ENCODE data around the gene HLA-G.
"Not testable (repeated sequence)": the region's sequence is repeated elsewhere in the genome, so short reads cannot be mapped to it uniquely, and the experiment has no call there.

Gene HLA-G

GRCh38 chr6:29827579-29828470 is at the start of gene HLA-G:
HLA-G (plus strand) TSS chr6:29827825; CDS start chr6:29827845, 20 bp downstream.
- no peaks in the 10 kb centered on the region for H3K36me3 ChIP-seq (ENCODE audit: control insufficient read depth, insufficient read depth, low read length)
- no peak within 1 kb of the TSS for H3K9ac ChIP-seq (ENCODE audit: low read length)
- peaks cover 19% of the 10 kb centered on the region for H3K27me3 ChIP-seq (ENCODE audit: control insufficient read depth, insufficient read depth, low read length)
- H3K4me1 ChIP-seq (ENCODE audit: control insufficient read depth, insufficient read depth, low read length): no peaks in the 10 kb centered on the region
- H3K4me3 ChIP-seq (ENCODE audit: low read length): no peak within 1 kb of the TSS
- H3K27ac ChIP-seq (ENCODE audit: low read depth, low read length): no peak within 1 kb of the TSS

- not testable (repeated sequence) for H3K27me3 ChIP-seq (ENCODE audit: control insufficient read depth, insufficient read depth, low read length); H3K4me3 ChIP-seq (ENCODE audit: low read length); H3K27ac ChIP-seq (ENCODE audit: low read depth, low read length); H3K4me1 ChIP-seq (ENCODE audit: control insufficient read depth, insufficient read depth, low read length); H3K36me3 ChIP-seq (ENCODE audit: control insufficient read depth, insufficient read depth, low read length); H3K9ac ChIP-seq (ENCODE audit: low read length)
Observed at GRCh38 chr6:29780019-29780698, 47.5 kb upstream of the HLA-G start.

DNA sequence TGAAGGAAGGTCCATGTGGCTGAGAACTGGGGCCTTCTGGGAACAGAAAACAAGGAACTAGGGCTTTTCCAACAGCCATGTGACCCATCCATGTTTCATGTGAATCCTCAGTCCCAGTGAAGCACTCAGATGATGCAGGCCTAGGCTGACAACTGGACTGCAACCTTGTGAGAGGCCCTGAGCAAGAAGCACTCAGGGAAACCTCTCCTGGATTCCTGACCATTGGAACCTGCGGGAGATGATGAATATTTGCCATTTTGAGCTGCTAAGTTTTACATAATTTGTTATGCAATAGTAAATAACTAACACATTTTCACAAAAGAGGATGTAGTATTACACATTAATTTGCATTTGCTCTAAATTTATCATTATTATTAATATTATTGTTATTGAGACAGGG is 38.4 kb upstream of the HLA-G start:
- H3K27me3 ChIP-seq (ENCODE audit: control insufficient read depth, insufficient read depth, low read length): peaks cover 9% of the 10 kb centered on the region
- H3K4me1 ChIP-seq (ENCODE audit: control insufficient read depth, insufficient read depth, low read length): no peaks in the 10 kb centered on the region
- no peak overlapping the region for H3K9ac ChIP-seq (ENCODE audit: low read length)
- no peak overlapping the region for H3K4me3 ChIP-seq (ENCODE audit: low read length)
- no peak overlapping the region for H3K27ac ChIP-seq (ENCODE audit: low read depth, low read length)
- H3K36me3 ChIP-seq (ENCODE audit: control insufficient read depth, insufficient read depth, low read length): no peaks in the 10 kb centered on the region

GRCh38 chr6:29790626-29791025 is 37.0 kb upstream of the HLA-G start:
- peaks cover 9% of the 10 kb centered on the region for H3K27me3 ChIP-seq (ENCODE audit: control insufficient read depth, insufficient read depth, low read length)
- H3K4me3 ChIP-seq (ENCODE audit: low read length): no peak overlapping the region

GRCh38 chr6:29791162-29791561 is 36.5 kb upstream of the HLA-G start:
- Histone ChIP-seq H3K4me1 (ENCODE audit: control insufficient read depth, insufficient read depth, low read length) (no peaks in the 10 kb centered on the region), H3K27ac (ENCODE audit: low read depth, low read length) (no peak overlapping the region), H3K4me3 (ENCODE audit: low read length) (no peak overlapping the region), H3K27me3 (ENCODE audit: control insufficient read depth, insufficient read depth, low read length) (peaks cover 9% of the 10 kb centered on the region), H3K36me3 (ENCODE audit: control insufficient read depth, insufficient read depth, low read length) (no peaks in the 10 kb centered on the region), H3K9ac (ENCODE audit: low read length) (no peak overlapping the region)

More at GRCh38 chr6:29790626-29791025, 37.0 kb upstream of the HLA-G start:
- H3K36me3 ChIP-seq (ENCODE audit: control insufficient read depth, insufficient read depth, low read length): no peaks in the 10 kb centered on the region
- H3K27ac ChIP-seq (ENCODE audit: low read depth, low read length): no peak overlapping the region
- no peak overlapping the region for H3K9ac ChIP-seq (ENCODE audit: low read length)
- no peaks in the 10 kb centered on the region for H3K4me1 ChIP-seq (ENCODE audit: control insufficient read depth, insufficient read depth, low read length)

DNA sequence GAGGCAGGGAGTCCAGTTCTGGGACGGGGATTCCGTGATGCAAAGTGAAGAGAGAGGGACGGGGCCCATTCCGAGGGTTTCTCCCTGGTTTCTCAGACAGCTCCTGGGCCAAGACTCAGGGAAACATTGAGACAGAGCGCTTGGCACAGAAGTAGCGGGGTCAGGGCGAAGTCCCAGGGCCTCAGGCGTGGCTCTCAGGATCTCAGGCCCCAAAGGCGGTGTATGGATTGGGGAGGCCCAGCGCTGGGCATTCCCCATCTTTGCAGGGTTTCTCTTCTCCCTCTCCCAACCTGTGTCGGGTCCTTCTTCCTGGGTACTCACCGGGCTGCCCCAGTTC is 35.9 kb upstream of the HLA-G start:
- Histone ChIP-seq H3K4me1 (ENCODE audit: control insufficient read depth, insufficient read depth, low read length) (no peaks in the 10 kb centered on the region), H3K27ac (ENCODE audit: low read depth, low read length) (no peak overlapping the region), H3K9ac (ENCODE audit: low read length) (no peak overlapping the region), H3K4me3 (ENCODE audit: low read length) (peak overlapping the region; percentile 76), H3K36me3 (ENCODE audit: control insufficient read depth, insufficient read depth, low read length) (no peaks in the 10 kb centered on the region), H3K27me3 (ENCODE audit: control insufficient read depth, insufficient read depth, low read length) (peaks cover 9% of the 10 kb centered on the region)

- H3K9ac ChIP-seq (ENCODE audit: low read length): no peak overlapping the region
Observed at GRCh38 chr6:29792123-29793035, 35.2 kb upstream of the HLA-G start.

GRCh38 chr6:29793036-29793356 is 34.6 kb upstream of the HLA-G start:
- H3K27me3 ChIP-seq (ENCODE audit: control insufficient read depth, insufficient read depth, low read length): peaks cover 9% of the 10 kb centered on the region
- H3K9ac ChIP-seq (ENCODE audit: low read length): no peak overlapping the region
- H3K4me3 ChIP-seq (ENCODE audit: low read length): peak overlapping the region; percentile 76
- no peaks in the 10 kb centered on the region for H3K4me1 ChIP-seq (ENCODE audit: control insufficient read depth, insufficient read depth, low read length)
- no peaks in the 10 kb centered on the region for H3K36me3 ChIP-seq (ENCODE audit: control insufficient read depth, insufficient read depth, low read length)
- H3K27ac ChIP-seq (ENCODE audit: low read depth, low read length): no peak overlapping the region

More at GRCh38 chr6:29792123-29793035, 35.2 kb upstream of the HLA-G start:
- Histone ChIP-seq H3K27me3 (ENCODE audit: control insufficient read depth, insufficient read depth, low read length) (peaks cover 9% of the 10 kb centered on the region), H3K27ac (ENCODE audit: low read depth, low read length) (no peak overlapping the region), H3K4me3 (ENCODE audit: low read length) (peak overlapping the region; percentile 76), H3K4me1 (ENCODE audit: control insufficient read depth, insufficient read depth, low read length) (no peaks in the 10 kb centered on the region), H3K36me3 (ENCODE audit: control insufficient read depth, insufficient read depth, low read length) (no peaks in the 10 kb centered on the region)

DNA sequence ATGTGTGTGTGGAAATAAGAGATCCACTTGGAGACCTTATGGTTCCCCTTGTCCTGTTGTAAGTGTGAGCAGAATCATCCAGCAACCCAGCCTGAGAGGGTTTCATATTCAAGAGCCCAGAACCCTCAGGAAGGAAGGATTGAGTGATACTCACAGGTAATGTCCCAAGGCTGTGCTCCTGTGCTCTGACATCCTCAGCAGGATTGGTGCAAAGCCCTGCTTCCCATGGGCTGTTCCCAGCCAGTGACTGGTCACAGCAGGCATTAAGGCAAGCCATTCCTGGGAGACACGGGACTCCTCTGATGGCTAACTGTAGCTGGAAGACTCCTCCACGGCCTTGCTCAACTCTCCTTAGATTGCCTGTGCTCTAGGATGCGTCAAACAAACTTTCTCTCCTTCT is 33.8 kb upstream of the HLA-G start:
- Histone ChIP-seq H3K9ac (ENCODE audit: low read length) (no peak overlapping the region), H3K27me3 (ENCODE audit: control insufficient read depth, insufficient read depth, low read length) (peaks cover 9% of the 10 kb centered on the region), H3K27ac (ENCODE audit: low read depth, low read length) (no peak overlapping the region), H3K4me1 (ENCODE audit: control insufficient read depth, insufficient read depth, low read length) (no peaks in the 10 kb centered on the region), H3K4me3 (ENCODE audit: low read length) (no peak overlapping the region), H3K36me3 (ENCODE audit: control insufficient read depth, insufficient read depth, low read length) (no peaks in the 10 kb centered on the region)

GRCh38 chr6:29796026-29796425 is 31.6 kb upstream of the HLA-G start:
- peaks cover 6% of the 10 kb centered on the region for H3K27me3 ChIP-seq (ENCODE audit: control insufficient read depth, insufficient read depth, low read length)
- no peak overlapping the region for H3K27ac ChIP-seq (ENCODE audit: low read depth, low read length)
- no peak overlapping the region for H3K4me3 ChIP-seq (ENCODE audit: low read length)
- H3K4me1 ChIP-seq (ENCODE audit: control insufficient read depth, insufficient read depth, low read length): no peaks in the 10 kb centered on the region
- no peaks in the 10 kb centered on the region for H3K36me3 ChIP-seq (ENCODE audit: control insufficient read depth, insufficient read depth, low read length)
- H3K9ac ChIP-seq (ENCODE audit: low read length): no peak overlapping the region

DNA sequence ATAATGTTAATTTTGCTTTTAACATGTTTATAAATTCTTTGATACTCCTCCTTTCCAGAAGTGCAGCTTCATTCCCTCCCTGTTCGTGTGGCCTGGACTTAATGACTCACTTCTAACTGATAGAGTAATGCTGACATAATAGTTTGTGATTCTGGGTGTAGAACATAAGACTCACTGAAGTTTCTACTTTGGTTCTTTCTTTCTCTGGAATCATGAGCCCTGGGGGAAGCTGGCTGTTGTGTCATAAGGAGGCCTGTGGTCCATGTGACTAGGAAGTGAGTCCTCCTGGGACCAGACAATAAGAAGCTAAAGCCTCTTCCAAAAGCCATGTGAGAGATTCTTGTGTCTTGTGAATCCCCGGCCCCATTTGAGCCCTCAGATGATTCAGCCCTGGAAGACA is 30.5 kb upstream of the HLA-G start:
- no peaks in the 10 kb centered on the region for H3K4me1 ChIP-seq (ENCODE audit: control insufficient read depth, insufficient read depth, low read length)
- no peak overlapping the region for H3K4me3 ChIP-seq (ENCODE audit: low read length)
- H3K9ac ChIP-seq (ENCODE audit: low read length): no peak overlapping the region
- peaks cover 6% of the 10 kb centered on the region for H3K27me3 ChIP-seq (ENCODE audit: control insufficient read depth, insufficient read depth, low read length)
- H3K36me3 ChIP-seq (ENCODE audit: control insufficient read depth, insufficient read depth, low read length): no peaks in the 10 kb centered on the region
- no peak overlapping the region for H3K27ac ChIP-seq (ENCODE audit: low read depth, low read length)

DNA sequence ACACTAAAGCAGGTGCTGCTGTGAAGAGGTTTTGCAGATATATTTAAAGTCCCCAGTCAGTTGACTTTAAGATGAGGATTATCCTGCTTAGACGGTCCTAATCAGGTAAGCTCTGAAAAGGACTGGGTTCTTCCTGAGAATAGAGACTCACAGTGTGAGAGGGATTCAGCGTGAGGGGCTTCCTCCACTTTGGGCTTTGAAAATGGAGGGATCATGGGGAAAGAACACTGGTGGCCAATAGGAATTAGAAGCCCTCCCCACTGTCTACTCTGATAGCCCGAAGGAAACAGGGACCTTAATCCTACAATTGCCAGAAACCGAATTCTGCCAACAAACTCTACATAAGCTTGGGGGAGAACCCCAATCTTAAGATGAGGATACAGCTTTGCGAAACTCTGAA is 29.7 kb upstream of the HLA-G start:
- Histone ChIP-seq H3K4me3 (ENCODE audit: low read length) (no peak overlapping the region), H3K9ac (ENCODE audit: low read length) (no peak overlapping the region), H3K36me3 (ENCODE audit: control insufficient read depth, insufficient read depth, low read length) (no peaks in the 10 kb centered on the region), H3K27me3 (ENCODE audit: control insufficient read depth, insufficient read depth, low read length) (peaks cover 5% of the 10 kb centered on the region), H3K27ac (ENCODE audit: low read depth, low read length) (no peak overlapping the region), H3K4me1 (ENCODE audit: control insufficient read depth, insufficient read depth, low read length) (no peaks in the 10 kb centered on the region)

All from rectal smooth muscle tissue (tissue), 1 donor.